ENCODE results near the gene MARCHF10.
A peak's percentile ranks its signal among the peaks of the same experiment; 100 is the strongest.

The MARCHF10 gene

DNA sequence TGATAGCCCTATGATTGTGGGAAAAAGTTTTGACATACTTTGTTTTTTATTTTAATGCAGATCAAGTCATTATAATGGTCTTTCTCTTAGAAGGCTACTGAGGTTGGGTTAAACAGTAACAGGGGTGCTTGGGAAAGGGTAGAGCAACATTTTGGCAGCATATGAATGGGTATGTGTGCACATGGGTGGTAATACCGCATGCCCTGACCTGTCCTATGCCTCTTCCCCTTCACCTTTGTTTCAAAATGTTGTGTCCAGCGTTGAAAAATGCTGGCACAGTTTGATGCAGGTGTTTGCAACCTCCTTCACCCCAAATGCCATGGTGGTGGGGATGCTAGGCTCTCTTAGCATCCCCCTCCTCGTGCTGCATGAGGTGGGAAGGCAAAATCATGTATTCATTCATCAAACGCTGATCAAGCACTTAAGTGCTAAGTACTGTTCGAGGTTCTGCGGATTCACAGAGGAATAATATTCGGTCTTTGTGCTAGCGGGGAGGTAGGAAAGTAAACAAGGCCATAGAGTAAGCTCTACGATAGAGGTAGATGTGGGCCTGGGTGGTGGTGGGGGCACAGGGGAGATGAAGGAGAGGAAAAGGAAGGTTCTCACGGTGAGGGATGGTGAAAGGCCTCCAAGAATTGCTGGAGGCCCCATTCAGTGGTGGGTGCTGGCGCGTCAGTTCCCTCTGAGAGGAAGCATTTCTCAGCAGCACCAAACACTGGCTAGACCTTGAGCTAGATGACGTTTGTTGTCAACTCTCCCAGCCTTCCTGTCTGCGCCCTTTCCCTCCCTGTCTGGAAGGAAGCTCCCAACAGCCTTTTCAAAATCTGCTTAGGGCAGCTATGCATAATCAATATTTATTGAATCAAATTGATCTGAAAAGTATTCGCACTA lies 13.3 kb upstream of the MARCHF10 start:
- DNase-seq, result no peak

DNA sequence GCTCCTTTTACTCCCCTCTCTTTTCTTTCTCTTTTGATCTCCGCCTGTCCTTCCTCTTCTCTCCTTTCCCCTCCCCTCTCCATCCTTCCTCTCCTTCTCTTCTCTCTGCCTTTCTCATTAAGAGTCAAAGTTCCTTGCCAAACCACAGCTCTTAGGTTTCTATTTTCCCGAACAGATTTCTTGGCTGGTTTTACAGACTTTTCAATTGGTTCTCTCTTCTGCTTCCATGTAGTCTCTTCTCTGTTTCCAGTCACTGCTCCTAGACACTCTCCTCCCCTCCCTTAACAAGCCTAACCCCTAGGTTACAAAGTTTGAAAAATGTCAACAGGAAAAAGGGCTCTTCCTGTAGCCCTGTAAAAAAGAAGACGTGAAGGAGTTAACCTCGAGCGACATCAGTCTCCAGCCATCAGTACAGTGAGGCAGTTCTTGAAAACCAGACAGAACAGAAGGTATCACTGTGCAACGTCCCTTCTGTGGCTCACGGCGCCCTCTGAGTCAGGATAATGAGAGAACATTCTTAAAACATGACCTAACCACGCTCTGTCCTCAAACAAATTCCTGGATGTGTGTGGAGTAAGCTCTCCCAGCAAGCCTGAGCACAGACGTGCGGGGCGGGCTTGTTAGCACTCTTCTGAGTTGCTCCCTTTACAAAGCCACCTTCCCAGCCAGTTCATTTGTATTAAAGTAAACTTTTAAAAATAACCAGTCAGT lies 11.6 kb upstream of the MARCHF10 start:
- DNase-seq, result no peak

DNA sequence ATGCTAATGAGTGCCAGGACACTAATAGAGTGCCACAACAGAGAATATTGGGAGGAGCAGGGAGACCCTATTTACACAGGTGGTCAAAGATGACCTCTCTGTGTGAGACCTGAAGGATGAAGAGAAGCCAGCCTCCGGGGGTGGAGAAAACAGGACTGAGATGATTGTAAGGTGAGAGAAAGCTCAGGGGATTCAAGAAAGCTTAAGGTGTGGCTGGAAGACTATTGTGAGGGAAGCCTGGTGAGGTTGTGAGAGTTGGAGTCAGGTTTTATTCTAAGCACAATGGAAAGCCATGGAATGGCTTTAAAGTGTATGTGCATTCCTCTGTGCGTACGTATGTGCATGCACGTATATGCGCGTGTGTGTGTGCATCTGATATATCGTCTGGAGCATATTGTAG lies 10.4 kb upstream of the MARCHF10 start:
- no peak for DNase-seq

DNA sequence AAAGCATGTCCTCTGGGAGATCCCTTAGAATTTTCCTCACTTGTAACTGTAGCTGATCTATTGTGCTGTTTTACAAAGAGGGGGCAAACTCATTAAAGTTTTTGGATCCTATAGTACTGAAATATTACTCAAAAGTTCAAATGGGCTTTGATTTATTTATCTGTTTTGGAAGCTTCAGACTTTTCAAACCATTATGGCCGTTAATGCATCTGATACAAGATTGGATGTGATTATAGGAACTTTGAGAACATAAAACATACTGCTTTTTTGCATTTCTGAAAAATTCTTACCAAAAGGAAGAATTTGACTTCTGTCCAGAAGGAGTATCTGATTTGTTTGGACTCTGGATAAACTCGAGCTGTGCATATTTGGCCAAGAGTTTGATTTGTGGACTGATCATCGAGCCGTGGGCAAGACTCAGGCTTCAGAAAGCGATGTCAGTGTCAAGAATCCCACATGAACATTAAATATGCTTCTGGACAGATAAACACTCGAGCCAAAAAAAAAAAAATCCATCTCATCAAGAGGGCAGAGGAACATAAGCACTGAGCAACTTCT lies 8.2 kb upstream of the MARCHF10 start:
- no peak for DNase-seq

DNA sequence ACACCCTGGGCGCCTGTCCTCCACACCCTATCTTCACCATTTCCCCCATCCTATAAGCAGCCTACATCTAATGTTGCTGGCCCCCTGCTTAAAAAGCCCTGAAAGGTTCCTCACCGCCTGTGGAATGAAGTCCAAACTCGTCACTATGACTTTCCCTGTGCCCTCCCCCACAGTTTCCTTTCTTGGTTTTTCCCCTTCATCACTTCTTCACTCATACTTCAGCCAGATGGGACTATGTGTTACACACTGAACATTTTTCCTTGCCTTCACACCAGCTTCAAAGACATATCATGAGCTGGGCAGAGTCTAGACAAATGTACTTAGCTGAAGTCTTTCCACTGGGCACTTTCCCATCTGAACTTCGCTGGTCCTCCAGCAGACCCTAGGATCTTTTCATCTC lies 1.5 kb upstream of the MARCHF10 start:
- DNase-seq, result no peak

DNA sequence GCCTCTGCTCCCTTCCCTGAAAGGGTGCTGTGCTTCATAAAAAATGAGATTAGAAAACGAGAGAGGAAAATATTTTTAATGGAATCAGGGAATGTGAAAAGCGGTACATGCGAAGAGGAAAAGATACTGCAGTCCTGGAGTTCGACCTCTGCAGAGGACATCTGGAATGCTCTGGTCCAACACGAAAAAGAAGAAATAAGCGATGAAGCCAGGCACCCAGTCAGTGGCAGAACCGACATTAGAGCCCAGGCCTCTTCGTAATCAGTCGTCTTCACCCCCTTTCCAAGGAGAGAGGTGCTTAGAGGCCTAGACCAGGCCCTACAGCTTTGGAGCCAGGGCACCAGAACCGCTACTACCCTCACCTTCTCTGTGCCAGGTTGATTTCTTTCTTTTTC lies 459 bp upstream of the MARCHF10 start:
- DNase-seq, result no peak

DNA sequence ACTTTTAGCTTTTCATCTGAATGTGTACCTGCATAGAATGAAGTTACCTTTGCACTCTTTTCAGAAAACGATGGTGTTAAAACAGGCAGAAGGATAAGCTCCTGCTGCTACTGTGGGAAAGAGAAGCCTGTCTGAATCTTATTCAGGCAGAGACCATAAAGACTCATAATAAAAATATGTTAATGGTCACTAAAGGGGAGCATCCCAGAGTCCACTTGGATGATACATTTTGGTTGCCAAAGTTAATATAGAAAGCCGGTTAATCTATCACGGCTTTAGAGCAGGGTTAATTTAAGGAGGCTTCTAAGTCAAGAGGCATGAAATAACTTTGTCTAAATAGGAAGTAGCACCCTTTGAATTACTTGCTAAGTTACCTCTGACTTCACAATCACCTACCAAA lies 2.9 kb downstream of the MARCHF10 start:
- no peak for DNase-seq

DNA sequence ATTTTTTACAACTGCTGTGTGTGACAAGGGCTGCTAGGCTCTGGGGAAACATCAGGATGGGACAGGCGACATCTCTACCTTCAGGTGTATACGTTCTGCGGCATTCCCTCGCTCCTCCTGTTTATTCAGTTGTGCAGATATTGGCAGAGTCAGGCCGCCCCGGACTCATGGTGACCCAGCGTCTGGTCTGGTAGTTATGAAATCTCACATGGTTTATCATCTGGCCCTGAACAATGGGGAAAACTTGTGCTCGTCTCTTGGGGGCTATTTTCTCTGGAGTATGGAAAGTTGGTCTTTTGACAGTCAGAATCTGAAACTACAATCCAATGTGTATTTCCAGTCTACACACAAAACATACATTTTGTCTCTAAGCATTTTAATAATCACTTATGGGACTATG lies 3.3 kb downstream of the MARCHF10 start:
- DNase-seq, result no peak

DNA sequence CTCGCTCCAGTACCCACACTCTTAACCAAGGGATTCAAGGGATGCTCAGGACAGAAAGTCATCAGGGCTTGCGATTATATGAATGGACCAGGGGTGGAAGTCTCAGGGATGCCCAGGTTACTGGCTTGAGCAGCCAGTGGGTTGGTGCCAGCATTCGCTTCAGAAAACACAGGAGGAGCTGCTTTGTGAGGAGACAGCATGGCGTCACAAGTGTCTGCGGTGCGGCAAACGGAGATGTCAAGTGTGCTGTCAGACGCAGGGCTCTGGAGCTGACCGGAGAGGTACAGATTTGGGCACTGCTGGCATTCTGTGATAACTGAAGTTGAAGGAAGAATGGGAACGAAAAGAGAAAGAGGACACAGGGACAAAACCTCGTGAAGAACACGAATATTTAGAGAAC lies 4.1 kb downstream of the MARCHF10 start:
- no peak for DNase-seq

DNA sequence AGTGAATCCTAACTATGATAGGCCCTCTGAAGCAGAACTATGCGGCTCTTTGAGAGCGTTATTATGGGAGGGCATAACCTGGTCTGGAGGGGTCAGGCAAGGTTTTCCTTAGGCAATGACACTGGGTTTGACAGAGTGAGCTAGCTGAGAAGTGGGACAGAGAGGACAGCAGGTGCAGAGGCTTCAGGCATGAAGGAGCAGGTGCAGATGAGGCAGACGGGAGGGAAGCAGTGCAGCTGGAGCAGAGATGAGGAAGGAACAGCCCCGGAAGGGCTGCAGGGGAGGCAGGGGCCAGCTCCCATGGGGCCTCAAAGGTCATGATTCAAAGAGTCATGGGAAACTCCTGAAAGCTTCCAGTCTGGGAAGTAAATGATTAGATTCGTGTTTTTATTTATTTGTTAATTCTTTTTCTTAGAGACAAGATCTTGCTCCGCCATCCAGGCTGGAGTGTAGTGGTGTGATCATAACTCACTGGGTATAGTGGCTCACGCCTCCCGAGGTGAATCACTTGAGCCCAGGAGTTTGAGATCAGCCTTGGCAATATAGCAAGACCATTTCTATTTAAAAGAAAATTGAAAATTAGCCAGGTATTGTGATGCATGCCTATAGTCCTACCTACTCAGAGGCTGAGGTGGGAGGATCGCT lies 5.4 kb downstream of the MARCHF10 start:
- no peak for DNase-seq

DNA sequence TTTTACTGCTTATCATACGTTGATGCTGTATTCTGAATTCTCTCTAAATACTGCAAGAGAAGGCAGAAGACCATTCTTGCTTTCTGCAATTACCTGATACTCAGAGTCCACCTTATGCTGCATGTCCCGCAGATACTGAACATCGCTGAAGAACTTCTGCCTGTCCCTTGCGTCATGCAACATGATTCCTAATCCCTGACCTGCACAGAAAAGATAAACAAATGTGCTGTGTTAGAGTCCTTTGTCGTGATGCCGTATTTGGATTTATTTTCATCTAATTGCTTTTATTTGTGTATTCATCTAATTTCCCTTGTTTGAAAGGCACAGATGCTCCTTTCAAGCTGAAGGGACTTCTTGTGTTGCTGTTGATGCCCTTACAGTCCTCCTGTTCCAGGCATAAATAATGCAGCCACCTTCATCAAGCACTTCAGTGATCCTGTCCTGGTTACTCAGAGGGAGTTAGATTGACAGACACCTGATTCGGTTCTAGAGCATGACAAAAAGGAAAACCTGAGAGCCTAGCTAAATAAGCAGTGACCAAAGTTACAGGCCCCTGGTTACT lies 6.5 kb downstream of the MARCHF10 start:
- DNase-seq, result peak; percentile 81

DNA sequence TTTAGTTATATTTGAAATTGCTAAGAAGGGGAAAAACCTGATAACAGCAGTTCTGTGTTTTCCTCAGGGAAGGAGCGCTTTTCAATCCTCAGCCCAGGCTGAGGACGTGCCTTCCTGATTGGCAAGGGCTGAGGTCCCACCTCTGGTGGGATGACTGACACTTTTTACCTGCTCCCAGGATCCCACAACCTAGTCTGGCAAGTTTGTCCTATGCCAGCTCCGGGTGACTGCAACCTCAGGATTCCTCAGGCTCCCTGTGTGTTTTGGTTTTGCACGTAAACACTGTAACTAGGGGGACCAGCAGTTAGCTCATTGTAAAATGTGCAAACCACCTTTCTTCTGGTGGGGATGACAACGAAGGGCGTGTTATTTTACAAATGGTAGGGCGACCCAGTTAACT lies 7.5 kb downstream of the MARCHF10 start:
- DNase-seq, result peak; percentile 37

DNA sequence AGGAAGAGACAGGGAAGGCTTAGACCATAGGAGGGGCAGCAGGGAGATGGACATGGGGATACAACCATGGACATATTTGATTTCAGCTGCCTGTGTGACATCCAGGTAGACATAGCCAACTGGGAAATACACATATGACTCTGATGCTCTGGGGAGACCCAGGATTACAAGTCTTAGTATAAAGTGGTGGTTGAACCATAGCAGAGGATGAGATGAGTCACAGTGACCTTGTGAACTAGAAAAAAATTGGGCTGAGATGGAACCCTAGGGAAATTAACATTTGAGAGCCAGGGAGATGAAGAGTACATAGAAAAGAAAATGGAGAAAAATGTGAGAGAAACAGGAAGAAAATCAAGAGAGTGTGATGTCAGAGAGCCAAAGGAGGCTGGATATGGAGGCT lies 10.2 kb downstream of the MARCHF10 start:
- no peak for DNase-seq

DNA sequence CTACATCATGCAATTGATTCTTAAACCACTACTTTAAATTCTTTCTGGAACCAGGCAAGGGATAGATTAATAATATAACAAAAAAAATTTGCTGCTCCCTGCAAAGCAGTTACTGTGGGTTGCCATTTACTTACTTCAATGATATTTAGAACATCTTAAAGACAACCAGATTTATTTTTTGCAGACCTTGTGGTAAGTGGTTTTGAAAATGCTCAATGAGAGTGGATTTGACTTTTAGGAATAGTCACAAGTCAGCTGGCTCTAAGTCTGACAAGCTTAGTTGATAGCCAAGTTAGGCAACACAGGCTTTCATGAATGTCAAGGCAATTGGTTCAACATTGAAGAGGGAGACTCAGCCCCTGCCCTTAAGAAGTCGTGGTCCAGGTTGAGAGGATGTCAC lies 11.8 kb downstream of the MARCHF10 start:
- no peak for DNase-seq

DNA sequence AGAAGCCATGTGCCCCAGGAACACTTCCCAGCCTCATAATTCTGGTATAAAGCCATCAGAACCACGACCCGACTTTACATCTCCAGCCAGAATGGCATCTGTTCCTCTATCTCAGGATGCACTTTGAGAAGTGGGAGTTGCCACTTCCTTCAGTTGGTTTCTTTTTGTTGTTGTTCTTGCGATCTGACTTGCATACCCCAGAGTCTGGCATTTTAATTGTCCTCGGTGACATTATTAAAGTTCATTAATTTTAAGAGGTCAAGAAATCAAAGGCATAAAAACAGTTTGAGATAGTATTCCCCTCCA lies 13.5 kb downstream of the MARCHF10 start:
- DNase-seq, result no peak

DNA sequence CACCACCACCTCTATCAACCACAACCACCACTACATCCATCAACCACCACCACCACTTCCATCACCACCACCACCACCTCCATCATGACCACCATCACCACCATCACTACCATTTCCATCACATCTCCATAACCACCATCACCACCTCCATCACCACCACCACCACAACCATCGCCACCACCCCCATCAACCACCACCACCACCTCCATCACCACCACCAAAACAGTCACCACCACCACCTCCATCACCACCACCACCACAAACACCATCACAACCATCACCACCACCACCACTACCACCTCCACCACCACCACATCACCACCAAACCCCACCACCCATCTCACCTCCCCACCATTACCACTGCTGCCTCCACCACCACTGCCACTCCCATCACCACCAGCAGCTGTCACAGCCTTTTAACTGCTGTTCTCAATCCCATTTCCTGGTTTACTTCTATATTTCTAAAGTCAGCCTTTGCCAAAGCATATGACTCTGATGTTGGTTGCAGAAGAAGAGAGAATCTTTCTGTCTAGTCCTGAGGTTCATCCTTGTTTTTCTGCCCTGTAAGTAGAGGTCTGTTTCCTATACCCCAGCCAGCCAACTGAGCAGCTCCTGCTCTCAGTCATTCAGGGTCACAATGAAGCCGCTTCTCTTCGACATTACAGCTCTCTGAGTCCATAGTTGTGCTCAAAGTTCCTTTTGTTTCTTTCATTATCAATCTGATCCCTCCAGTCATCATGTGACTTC lies 14.0 kb downstream of the MARCHF10 start:
- DNase-seq, result no peak

DNA sequence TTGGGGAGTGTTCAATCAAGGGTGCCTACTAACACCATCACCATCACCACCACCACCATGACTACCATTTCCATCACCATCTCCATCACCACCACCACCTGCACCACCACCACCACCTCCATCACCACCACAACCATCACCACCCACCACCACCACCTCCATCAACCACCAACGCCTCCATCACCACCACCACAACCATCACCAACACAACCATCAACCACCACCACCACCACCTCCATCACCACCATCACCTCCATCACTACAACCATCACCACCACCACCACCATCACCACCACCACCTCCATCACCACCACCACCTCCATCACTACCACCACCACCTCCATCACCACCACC lies 15.7 kb downstream of the MARCHF10 start:
- no peak for DNase-seq

DNA sequence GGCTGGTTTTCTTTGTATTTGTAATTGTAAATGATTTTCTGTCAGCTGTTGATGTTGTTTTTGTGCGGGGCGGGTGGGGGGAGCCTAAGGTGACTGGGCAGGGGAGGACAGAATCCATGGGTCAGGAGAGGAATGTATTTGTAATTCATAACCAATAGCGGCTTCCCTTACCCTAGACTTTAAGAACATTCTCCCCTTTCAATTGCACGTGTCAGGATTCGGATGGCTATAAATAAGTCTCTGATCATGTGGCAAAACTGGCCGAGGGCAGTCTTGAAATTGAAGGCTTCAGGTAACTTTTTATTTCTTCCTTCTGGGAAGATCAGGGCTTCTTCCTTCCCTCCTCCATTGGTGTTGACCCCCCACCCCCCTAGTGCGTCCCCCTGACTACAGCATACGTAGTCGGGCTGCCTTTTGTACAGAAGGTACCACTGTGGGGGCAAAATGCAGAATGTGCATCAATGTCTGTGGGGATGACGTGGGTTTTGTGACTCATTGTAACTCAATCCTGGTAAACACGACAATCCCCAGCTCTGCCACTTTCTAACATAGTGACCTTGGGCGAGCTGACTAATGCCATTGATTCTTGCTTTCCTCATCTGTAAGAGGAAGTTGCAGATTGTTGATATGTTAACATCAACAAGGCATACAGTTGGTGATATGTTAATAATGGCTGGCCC lies 16.2 kb downstream of the MARCHF10 start:
- DNase-seq, result no peak

DNA sequence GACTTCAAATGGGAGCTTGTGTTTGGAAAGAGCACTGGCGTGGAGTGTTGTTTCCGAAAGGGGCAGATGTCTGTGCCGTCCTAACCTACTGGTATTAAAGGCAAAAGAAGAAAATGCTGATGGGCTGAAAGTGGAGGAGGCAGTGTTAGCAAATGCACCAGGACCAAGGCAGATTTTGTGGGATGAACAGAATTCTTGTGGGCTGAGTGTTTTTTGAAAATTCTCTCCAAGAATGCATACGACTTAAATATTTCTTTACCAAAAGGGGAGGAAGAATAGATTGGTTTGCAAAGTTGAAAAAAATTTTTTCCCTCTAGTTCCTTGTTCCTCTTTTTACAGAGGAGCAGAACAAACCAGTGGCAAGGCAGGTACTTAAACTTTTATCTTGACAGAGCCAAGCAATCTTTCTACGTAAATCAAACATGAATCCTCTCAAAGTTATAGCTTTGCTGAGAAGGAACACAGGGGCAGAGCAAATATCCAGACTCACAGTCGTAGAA lies 16.8 kb downstream of the MARCHF10 start:
- no peak for DNase-seq

DNA sequence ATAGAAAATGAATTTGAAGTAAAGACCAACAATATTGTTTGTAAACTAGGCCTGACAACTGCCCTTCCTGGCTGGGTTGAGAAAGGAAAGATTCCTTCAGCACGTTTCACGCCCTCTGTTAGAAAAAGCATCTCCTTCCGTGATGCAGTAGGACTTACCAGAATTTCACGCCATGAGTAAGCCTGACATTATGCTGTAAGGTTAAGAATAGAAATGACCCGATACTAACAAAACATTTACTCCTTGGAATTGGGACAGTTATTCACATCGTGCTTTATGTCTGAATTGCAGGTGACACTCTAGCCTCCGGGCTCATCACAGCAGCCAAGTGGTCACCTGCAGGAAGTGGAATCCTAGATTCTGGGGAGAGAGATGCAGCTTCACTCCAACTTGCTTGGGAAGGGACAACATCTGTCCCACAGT lies 17.5 kb downstream of the MARCHF10 start:
- DNase-seq, result no peak

DNA sequence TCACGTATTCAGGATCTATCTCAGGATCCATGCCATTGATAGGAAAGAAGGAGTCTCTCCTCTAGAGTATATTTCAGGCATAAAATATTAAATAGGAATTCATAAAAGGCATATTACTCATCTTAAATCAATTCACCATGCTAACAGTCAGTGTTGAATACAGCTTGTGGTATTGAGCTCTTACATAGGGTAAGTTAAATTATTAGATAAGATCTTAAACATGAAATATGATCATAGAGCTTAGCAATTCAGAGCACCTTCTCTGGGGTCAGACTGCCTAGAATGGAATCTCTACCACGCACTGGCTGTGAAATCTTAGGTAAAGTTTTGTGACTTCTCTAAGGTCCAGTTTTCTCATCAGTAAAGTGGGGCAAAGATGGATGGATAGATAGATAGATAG lies 20.7 kb downstream of the MARCHF10 start:
- no peak for DNase-seq

DNA sequence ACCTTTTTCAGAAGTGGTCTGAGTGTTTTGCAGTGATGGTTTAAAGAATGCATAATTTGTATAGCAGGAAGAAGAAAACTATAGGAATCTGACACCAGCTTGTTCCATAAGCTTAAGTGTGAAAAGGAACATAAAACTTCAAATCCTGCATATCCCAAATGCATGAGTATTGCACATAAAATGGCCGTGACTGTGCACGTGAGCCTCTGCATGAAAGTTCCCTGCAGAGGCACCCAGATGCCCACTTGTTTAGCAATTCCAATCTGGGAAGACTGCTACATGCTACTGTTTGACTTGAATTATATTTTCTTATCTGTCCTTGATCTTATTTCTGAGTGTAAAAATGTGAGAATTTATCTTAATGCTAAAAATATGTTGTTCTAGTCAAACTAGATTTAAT lies 21.5 kb downstream of the MARCHF10 start:
- DNase-seq, result no peak
